Mesenchymal stem cell (in vitro differentiated cells and primary cell): ENCODE data around the gene COLGALT1.

Experiments used
- DNase-seq: peaks from one replicate; pipeline ENCODE4 v3.0.0-alpha.2; 2013
- H2AFZ ChIP-seq: one replicate; pipeline ENCODE4 v1.6.1; 2013; ENCODE audit warnings: low read depth, mild to moderate bottlenecking, control low read depth, inconsistent platforms, low read length, moderate library complexity
- H2AK5ac ChIP-seq: 2 replicates; pipeline ENCODE4 v1.6.1; 2013; ENCODE audit warnings: low read length, moderate library complexity, mild to moderate bottlenecking, inconsistent platforms; ENCODE audit not compliant: severe bottlenecking
- H2BK120ac ChIP-seq: one replicate; pipeline ENCODE4 v1.6.1; 2013; ENCODE audit warnings: low read depth, mild to moderate bottlenecking, inconsistent platforms, low read length, moderate library complexity
- H2BK12ac ChIP-seq, 2 experiments: one replicate each; pipeline ENCODE4 v1.6.1; 2013; ENCODE audit warnings: inconsistent platforms in 2 of 2, low read length in 2 of 2, mild to moderate bottlenecking in 2 of 2, moderate library complexity in 2 of 2, control low read depth in 1 of 2
- H2BK15ac ChIP-seq: one replicate; pipeline ENCODE4 v1.6.1; 2013; ENCODE audit warnings: mild to moderate bottlenecking, low read depth, inconsistent platforms; ENCODE audit not compliant: poor library complexity, severe bottlenecking
- H2BK5ac ChIP-seq: 2 replicates; pipeline ENCODE4 v1.6.1; 2013; ENCODE audit warnings: low read depth, mild to moderate bottlenecking, low read length, control low read depth, inconsistent platforms; ENCODE audit not compliant: poor library complexity, severe bottlenecking
- H3K14ac ChIP-seq, 2 experiments: one replicate each; pipeline ENCODE4 v1.6.1; 2013; ENCODE audit warnings: inconsistent platforms in 2 of 2, low read length in 2 of 2, control low read depth in 1 of 2, mild to moderate bottlenecking in 1 of 2, moderate library complexity in 1 of 2
- H3K18ac ChIP-seq, 2 experiments: one replicate each; pipeline ENCODE4 v1.6.1; 2013; ENCODE audit warnings: inconsistent platforms in 2 of 2, low read length in 2 of 2, control low read depth in 1 of 2, low read depth in 1 of 2, mild to moderate bottlenecking in 1 of 2
- H3K23ac ChIP-seq, 2 experiments: one replicate each; pipeline ENCODE4 v1.6.1; 2013; ENCODE audit warnings: inconsistent platforms in 2 of 2, low read length in 2 of 2, mild to moderate bottlenecking in 2 of 2, moderate library complexity in 2 of 2, control low read depth in 1 of 2
- H3K27ac ChIP-seq: 2 replicates; pipeline ENCODE4 v1.5.1; 2013; ENCODE audit warnings: mild to moderate bottlenecking, moderate library complexity, low read length, control low read depth, inconsistent platforms; ENCODE audit not compliant: poor library complexity, severe bottlenecking
- H3K27me3 ChIP-seq, 2 experiments: 2 replicates each; pipeline versions ENCODE4 v1.6.1 to v1.7.0; 2013; ENCODE audit warnings: low read length in 2 of 2, mild to moderate bottlenecking in 2 of 2, moderate library complexity in 2 of 2, control low read depth in 1 of 2, inconsistent platforms in 1 of 2; ENCODE audit not compliant: control insufficient read depth in 1 of 2, insufficient read depth in 1 of 2
- H3K36me3 ChIP-seq, 2 experiments: 2 replicates each; pipeline versions ENCODE4 v1.6.1 to v1.7.0; 2013; ENCODE audit warnings: low read length in 2 of 2, control low read depth in 1 of 2, inconsistent platforms in 1 of 2, low read depth in 1 of 2, mild to moderate bottlenecking in 1 of 2; ENCODE audit not compliant: insufficient read depth in 2 of 2, control insufficient read depth in 1 of 2
- H3K4ac ChIP-seq, 2 experiments: one replicate each; pipeline ENCODE4 v1.6.1; 2013; ENCODE audit warnings: inconsistent platforms in 2 of 2, low read length in 2 of 2, mild to moderate bottlenecking in 2 of 2, moderate library complexity in 2 of 2, control low read depth in 1 of 2, low read depth in 1 of 2
- H3K4me1 ChIP-seq: 2 replicates; pipeline ENCODE4 v1.6.1; 2013; ENCODE audit warnings: low read depth, low read length, control low read depth; ENCODE audit not compliant: control insufficient read depth, insufficient read depth
- H3K4me2 ChIP-seq: 2 replicates; pipeline ENCODE4 v1.6.1; 2013; ENCODE audit warnings: low read length, mild to moderate bottlenecking, inconsistent platforms; ENCODE audit not compliant: poor library complexity, severe bottlenecking
- H3K4me3 ChIP-seq, 2 experiments: 2 replicates each; pipeline versions ENCODE4 v1.5.1 to v1.7.0; 2013; ENCODE audit warnings: low read length in 2 of 2, mild to moderate bottlenecking in 2 of 2, control low read depth in 1 of 2, low read depth in 1 of 2; ENCODE audit not compliant: insufficient read depth in 1 of 2
- H3K79me1 ChIP-seq: replicated peaks from 2 replicates; pipeline ENCODE4 v1.6.1; 2013; ENCODE audit warnings: mild to moderate bottlenecking, control low read depth, low read length, inconsistent platforms; ENCODE audit not compliant: poor library complexity, severe bottlenecking
- H3K9ac ChIP-seq: 2 replicates; pipeline ENCODE4 v1.7.0; 2013; ENCODE audit warnings: mild to moderate bottlenecking, low read length, moderate library complexity
- H3K9me3 ChIP-seq: 2 replicates; pipeline ENCODE4 v1.7.0; 2013; ENCODE audit warnings: mild to moderate bottlenecking, low read length; ENCODE audit not compliant: control insufficient read depth
- H4K8ac ChIP-seq: one replicate; pipeline ENCODE4 v1.6.1; 2013; ENCODE audit warnings: inconsistent platforms, mild to moderate bottlenecking, low read length, moderate library complexity
- H4K91ac ChIP-seq: one replicate; pipeline ENCODE4 v1.6.1; 2013; ENCODE audit warnings: mild to moderate bottlenecking, low read length, inconsistent platforms
- WGBS: methylation state at CpG from one replicate; pipeline ENCODE4 v1.1.7; 2013; ENCODE audit warnings: mixed read lengths; 5-methylcytosine and 5-hydroxymethylcytosine counted together

The COLGALT1 gene

GRCh38 chr19:17602217-17602616, 46.8 kb downstream of the COLGALT1 start:
- H2AK5ac ChIP-seq: no peak overlapping the region
- H3K27me3 ChIP-seq: peaks cover 29 to 40% of the 10 kb centered on the region in 2 experiments
- H3K4me3 ChIP-seq: no peak overlapping the region
- no peak overlapping the region for H2BK5ac ChIP-seq
- H3K18ac ChIP-seq: no peak overlapping the region
- H2BK120ac ChIP-seq: no peak overlapping the region
- H3K4me2 ChIP-seq: no peak overlapping the region
- 63% methylated on average over 8 of the region's 8 CpGs for WGBS
- no peaks in the 10 kb centered on the region for H3K79me1 ChIP-seq
- H3K9ac ChIP-seq: no peak overlapping the region
- no peaks in the 10 kb centered on the region for H3K9me3 ChIP-seq
- DNase-seq: no peak
- H3K36me3 ChIP-seq: no peaks in the 10 kb centered on the region
- no peak overlapping the region for H3K23ac ChIP-seq
- no peak overlapping the region for H2BK15ac ChIP-seq
- no peak overlapping the region for H2AFZ ChIP-seq
- no peak overlapping the region for H4K91ac ChIP-seq
- H2BK12ac ChIP-seq: no peak overlapping the region
- no peak overlapping the region for H3K14ac ChIP-seq
- no peak overlapping the region for H3K27ac ChIP-seq
- H3K4ac ChIP-seq: no peak overlapping the region
- H4K8ac ChIP-seq: no peak overlapping the region
- peaks cover 11% of the 10 kb centered on the region for H3K4me1 ChIP-seq

GRCh38 chr19:17602872-17603510, 47.5 kb downstream of the COLGALT1 start:
- H2BK5ac ChIP-seq: no peak overlapping the region
- H3K4me2 ChIP-seq: no peak overlapping the region
- no peak overlapping the region for H3K18ac ChIP-seq
- no peak overlapping the region for H2BK120ac ChIP-seq
- H3K9me3 ChIP-seq: no peaks in the 10 kb centered on the region
- 78% methylated on average over 7 of the region's 7 CpGs for WGBS
- DNase-seq: no peak
- H2AK5ac ChIP-seq: no peak overlapping the region
- no peak overlapping the region for H3K9ac ChIP-seq
- peaks cover 11% of the 10 kb centered on the region for H3K4me1 ChIP-seq
- H3K4me3 ChIP-seq: no peak overlapping the region
- H3K4ac ChIP-seq: no peak overlapping the region
- no peak overlapping the region for H3K14ac ChIP-seq
- no peaks in the 10 kb centered on the region for H3K36me3 ChIP-seq
- no peak overlapping the region for H3K27ac ChIP-seq
- no peak overlapping the region for H4K8ac ChIP-seq
- H3K23ac ChIP-seq: no peak overlapping the region
- no peak overlapping the region for H4K91ac ChIP-seq
- no peaks in the 10 kb centered on the region for H3K79me1 ChIP-seq
- H3K27me3 ChIP-seq: peaks cover 29 to 40% of the 10 kb centered on the region in 2 experiments
- no peak overlapping the region for H2AFZ ChIP-seq
- no peak overlapping the region for H2BK15ac ChIP-seq
- H2BK12ac ChIP-seq: no peak overlapping the region

GRCh38 chr19:17604372-17605025, 49.0 kb downstream of the COLGALT1 start:
- H2AFZ ChIP-seq: no peak overlapping the region
- H2BK12ac ChIP-seq: no peak overlapping the region
- H3K14ac ChIP-seq: no peak overlapping the region
- no peak overlapping the region for H4K91ac ChIP-seq
- no peak overlapping the region for H2AK5ac ChIP-seq
- no peak overlapping the region for H2BK15ac ChIP-seq
- H3K23ac ChIP-seq: no peak overlapping the region
- H3K18ac ChIP-seq: no peak overlapping the region
- H3K4me2 ChIP-seq: no peak overlapping the region
- no peak overlapping the region for H3K4ac ChIP-seq
- H3K4me1 ChIP-seq: peaks cover 11% of the 10 kb centered on the region
- no peak overlapping the region for H3K27ac ChIP-seq
- H3K4me3 ChIP-seq: no peak overlapping the region
- no peak overlapping the region for H2BK120ac ChIP-seq
- no peaks in the 10 kb centered on the region for H3K36me3 ChIP-seq
- no peak overlapping the region for H2BK5ac ChIP-seq
- no peaks in the 10 kb centered on the region for H3K9me3 ChIP-seq
- 82% methylated on average over 8 of the region's 8 CpGs for WGBS
- H4K8ac ChIP-seq: no peak overlapping the region
- DNase-seq: no peak
- H3K79me1 ChIP-seq: no peaks in the 10 kb centered on the region
- peaks cover 29 to 40% of the 10 kb centered on the region in 2 experiments for H3K27me3 ChIP-seq
- no peak overlapping the region for H3K9ac ChIP-seq

- Histone ChIP-seq H2AK5ac (no peak overlapping the region), H3K27me3 (peaks cover 29 to 40% of the 10 kb centered on the region in 2 experiments), H3K36me3 (no peaks in the 10 kb centered on the region), H3K4ac (no peak overlapping the region), H3K4me1 (peaks cover 11% of the 10 kb centered on the region), H3K27ac (no peak overlapping the region), H3K79me1 (no peaks in the 10 kb centered on the region), H3K14ac (no peak overlapping the region), H3K4me3 (no peak overlapping the region), H2BK15ac (no peak overlapping the region), H4K91ac (no peak overlapping the region), H3K9me3 (no peaks in the 10 kb centered on the region), H2BK12ac (no peak overlapping the region), H3K23ac (no peak overlapping the region), H3K18ac (no peak overlapping the region), H2BK120ac (no peak overlapping the region), H2BK5ac (no peak overlapping the region), H3K9ac (no peak overlapping the region), H3K4me2 (no peak overlapping the region), H4K8ac (no peak overlapping the region), H2AFZ (no peak overlapping the region)
- no peak for DNase-seq
- over 99% methylated on average over 5 of the region's 8 CpGs for WGBS
These were observed 49.7 kb downstream of the COLGALT1 start for GRCh38 chr19:17605117-17605516.
